Eye (tissue), 1 donor: ENCODE data around the gene U2AF2.

Experiments used
- DNase-seq: peaks from one replicate; pipeline ENCODE4 v3.0.0-alpha.2; 2015

U2AF2 gene

DNA sequence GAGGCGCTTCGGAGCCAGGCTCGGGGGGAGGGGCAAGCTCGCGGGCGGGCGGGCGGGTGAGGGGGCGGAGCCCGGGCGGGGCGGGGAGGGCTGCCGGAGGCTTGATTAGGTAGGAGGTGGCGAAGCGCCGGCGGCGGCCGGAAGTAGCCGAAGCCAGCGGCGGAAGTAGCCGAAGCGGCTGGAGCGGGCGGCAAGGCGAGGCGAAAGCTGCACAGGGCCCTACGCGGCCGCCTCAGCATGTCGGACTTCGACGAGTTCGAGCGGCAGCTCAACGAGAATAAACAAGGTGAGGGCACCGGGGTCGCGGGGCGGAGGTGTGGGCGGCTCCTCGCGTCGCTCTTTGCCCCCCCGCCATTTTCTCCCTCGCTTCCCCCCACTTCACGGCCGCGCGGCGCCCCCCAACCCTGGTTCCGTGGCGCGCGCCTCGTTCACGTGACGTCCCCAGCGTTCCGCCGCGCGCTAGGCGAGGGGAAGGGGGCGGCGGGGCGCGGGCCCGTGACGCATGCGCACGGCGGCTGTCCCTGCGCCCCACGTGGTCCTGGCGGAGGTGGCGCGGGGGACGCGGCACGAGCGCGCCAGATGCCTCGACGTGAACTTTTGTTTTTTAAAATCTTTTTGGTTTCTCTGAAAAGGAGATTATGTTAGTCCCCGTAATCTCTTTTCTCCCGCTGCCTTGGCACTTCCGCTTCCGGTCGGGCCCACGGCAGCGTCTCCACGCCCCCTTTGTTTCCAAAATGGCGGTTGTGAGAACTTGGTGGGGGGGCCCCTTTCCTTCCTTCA, at the start of gene U2AF2:
Gene U2AF2, plus strand, starts transcription at position 168 of the 780 bp plus-strand sequence. Its CDS starts 70 bp downstream, at position 238.
- peak; percentile 98 for DNase-seq

DNA sequence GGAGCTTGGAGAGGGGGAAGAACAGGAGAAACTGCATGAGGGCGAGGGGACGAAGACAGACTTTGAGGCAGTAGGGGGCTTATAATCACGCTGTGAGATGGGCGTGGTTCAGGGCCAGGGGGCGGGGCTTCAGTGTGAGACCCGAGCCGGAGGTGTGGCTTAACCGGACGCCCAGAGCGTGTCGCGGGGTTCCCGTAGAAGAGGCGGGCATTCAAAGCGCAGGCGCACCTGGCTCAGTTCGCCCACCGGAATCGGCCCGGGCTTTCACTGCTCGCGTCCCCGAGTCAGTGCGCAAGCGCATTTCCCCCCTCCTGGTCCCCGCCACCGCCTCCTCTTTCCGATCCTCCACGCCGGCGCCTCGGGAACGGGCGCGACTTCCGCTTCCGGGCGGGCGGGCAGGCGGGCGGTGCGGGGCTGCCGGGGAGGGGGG, 49.6 kb upstream of the U2AF2 start:
- peak; percentile 99 for DNase-seq

DNA sequence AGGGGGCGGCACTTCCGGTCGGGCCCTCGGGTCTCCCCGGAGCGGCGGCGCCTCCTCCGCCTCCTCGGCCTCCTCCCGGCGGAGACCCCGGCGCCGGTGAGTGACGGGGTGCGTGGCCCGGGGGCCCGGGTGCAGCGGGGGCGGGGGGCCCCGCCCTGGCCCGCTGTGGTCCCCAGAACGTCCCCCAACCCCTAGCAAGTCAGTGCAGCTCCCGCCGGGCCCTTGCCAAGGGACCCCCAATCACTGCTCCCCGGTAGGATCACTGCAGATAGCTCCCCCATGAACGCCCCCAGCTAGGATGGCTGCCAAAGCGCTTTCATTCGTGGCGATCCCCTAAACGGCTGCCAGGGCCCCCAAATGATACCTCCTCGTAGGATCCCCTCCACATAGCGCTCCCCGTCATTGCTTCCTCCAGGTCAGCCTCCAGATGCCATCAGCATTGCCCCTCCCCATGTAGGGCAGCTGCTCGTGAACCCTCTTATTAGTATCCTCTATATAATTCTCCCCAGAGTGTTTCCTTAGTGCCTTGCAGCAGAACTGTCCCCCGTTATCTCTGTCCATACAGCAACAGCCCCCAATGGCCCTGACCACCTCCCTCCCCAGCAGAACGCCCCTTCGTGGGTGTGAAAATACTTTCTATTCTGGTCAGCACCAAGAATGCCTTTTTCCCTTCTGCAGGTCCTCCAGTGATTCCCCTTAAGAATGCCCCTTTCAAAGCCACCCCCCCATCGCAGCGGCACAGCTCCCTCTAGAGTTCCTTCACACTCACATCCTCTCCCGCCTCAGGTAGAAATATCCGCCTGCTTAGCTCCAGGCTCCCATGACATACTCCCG, 49.0 kb upstream of the U2AF2 start, which contains the start of gene ZNF865:
Gene ZNF865, plus strand, starts transcription at position 11 of the 834 bp plus-strand sequence. CDS start 7,972 bp downstream, outside the sequence.
- peak; percentile 93 for DNase-seq

DNA sequence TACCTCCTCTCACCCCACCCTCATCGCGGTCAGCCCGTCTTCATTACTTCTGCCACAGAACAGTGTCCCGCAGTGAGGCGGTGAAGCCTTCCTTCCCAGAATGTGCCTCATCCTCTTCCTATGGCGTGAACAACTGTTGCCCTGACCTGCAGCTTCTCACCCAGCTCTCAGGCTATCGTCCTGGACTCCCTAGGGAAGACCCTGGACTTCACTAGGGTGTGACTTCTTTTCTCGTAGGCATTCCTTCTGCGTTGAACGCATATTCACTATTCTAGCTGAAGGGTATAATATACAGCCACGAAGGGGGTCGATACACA, 48.4 kb upstream of the U2AF2 start:
- no peak for DNase-seq

DNA sequence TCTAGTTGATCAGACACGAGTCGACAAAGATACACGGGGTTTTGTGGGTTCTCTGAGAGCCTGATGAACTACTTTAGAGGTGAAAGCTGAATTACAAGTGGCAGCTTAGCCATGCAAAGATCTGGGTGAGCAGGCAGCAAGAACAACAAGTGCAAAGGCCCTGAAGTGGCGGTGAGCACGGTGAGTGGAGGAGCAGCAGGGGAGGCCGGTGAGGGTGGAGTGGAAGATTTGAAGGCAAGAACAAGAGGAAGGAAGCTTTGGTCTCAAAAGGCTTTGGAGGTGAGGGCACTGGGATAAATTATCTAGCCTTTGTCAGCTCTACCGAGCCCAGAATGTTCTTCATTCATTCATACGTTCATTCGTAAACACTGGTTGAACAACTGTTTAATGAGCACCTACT, 48.0 kb upstream of the U2AF2 start:
- no peak for DNase-seq

DNA sequence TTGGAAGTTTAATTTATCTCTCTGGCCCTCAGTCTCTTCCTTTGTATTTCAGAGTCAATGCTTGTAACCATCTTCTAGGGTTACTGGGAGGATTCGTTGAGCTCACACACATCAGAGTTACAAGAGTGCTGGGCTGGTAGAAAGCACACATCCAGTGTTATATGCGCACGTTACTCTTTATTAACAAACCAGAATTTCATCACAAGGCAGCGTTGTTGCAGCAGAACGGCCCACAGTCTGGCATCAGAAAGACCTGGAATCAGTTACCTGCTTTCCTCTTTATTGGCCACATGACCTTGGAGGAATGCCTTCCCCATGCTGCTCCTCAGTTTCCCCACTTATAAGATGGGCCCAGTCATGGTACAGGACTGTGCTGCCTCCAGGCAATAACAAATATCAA, 45.5 kb upstream of the U2AF2 start:
- no peak for DNase-seq

DNA sequence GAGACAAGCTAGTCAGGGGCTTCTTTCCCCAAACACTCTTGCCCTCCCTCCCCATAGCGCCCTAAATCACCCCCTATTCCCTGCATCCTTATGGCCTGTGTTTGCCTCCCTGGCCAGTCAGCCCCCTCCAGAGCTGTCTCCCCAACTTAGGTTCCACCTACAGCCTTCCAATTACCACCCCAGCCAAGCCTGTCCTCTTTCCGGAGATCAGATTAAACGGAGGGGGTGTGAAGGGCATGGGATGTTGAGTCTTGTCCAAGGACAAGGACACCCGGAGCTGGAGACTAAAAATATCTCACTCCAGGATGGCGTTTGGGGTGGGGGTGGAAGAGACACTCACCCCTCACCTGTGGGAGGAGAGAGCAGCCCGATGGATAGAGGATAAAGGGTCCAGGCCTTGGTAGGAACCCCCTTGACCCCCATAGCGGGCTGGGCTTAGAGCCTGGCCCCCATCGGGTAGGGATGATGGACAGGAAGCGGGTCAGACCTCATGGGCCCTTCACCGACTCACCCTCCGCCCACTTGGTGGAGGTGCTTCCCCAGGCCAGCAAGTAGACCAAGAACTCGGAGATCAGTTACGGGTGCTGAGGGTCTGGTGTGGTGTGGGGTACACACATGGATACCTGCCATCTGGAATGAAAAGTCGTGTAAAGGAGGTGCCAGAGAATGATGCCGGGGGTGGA, 43.4 kb upstream of the U2AF2 start:
- DNase-seq = no peak

DNA sequence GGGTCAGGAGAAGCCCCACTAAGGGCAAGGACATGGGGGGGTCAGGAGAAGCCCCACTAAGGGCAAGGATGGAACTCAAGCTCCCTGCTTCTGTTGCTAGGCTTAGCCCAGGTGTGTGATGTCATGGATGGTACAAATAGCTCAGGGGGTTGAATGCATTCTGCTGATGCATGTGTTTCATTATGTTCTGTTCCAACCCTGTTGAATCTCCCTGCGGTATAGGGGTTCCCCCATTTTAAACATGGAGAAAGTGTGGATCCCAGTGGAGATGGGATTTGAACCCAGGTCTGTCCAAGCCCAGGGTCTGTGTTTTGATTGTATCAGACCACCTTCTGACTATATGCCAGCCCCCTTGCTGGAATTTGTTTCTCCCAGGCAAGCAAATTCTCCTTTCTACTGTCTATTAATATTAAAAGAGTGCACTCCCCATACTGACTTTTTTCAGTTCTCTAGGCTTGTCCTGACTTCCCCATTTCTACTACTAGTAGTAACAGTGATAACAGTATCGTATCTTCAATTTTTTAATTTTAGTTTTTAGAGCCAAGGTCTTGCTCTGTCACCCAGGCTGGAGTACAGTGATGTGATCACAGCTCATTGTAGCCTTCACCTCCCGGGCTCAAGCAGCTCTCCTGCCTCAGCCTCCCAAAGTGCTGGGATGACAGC, 42.7 kb upstream of the U2AF2 start:
- DNase-seq = no peak

DNA sequence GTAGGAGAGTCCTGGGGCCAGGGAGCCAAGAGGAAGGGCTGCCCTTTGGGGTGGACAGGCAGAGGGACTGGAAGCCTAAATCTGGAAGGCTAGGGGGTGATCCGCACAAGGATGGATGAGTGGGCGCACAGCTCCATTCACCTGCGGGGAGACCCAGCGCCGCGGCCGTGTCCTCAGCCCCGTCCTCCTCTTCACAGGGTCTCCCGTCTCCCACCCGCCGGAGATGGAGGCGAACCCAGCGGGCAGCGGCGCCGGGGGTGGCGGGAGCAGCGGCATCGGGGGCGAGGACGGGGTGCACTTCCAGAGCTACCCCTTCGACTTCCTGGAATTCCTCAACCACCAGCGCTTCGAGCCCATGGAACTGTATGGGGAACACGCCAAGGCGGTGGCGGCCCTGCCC, 41.4 kb upstream of the U2AF2 start:
- no peak for DNase-seq

DNA sequence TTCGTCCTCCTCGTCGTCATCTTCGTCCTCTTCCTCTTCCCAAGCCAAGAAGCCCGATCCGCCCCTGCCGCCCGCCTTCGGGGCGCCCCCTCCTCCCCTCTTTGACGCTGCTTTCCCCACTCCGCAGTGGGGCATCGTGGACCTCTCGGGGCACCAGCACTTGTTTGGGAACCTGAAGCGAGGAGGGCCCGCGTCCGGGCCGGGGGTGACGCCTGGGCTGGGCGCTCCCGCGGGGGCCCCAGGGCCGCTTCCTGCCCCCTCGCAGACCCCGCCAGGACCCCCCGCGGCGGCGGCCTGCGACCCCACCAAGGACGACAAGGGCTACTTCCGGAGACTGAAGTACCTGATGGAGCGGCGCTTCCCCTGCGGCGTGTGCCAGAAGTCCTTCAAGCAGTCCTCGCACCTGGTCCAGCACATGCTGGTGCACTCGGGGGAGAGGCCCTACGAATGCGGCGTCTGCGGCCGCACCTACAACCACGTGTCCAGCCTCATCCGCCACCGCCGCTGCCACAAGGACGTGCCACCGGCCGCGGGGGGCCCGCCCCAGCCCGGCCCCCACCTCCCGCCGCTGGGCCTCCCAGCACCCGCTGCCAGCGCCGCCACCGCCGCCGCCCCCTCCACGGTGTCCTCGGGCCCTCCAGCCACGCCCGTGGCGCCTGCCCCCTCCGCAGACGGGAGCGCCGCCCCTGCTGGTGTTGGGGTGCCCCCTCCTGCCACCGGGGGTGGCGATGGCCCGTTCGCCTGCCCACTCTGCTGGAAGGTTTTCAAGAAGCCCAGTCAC, 40.7 kb upstream of the U2AF2 start:
- no peak for DNase-seq

DNA sequence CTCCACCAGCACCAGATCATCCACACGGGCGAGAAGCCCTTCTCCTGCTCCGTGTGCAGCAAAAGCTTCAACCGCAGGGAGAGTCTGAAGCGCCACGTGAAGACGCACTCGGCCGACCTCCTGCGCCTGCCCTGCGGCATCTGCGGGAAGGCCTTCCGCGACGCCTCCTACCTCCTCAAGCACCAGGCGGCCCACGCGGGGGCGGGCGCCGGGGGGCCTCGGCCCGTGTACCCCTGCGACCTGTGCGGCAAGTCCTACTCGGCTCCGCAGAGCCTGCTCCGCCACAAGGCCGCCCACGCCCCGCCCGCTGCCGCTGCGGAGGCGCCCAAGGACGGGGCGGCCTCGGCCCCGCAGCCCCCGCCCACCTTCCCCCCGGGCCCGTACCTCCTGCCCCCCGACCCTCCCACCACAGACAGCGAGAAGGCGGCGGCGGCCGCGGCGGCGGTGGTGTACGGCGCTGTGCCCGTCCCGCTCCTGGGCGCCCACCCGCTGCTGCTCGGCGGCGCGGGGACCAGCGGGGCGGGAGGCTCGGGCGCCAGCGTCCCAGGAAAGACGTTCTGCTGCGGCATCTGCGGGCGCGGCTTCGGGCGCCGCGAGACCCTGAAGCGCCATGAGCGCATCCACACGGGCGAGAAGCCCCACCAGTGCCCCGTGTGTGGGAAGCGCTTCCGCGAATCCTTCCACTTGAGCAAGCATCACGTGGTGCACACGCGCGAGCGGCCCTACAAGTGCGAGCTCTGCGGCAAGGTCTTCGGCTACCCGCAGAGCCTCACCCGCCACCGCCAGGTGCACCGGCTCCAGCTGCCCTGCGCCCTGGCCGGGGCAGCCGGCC, 39.9 kb upstream of the U2AF2 start:
- DNase-seq = no peak

DNA sequence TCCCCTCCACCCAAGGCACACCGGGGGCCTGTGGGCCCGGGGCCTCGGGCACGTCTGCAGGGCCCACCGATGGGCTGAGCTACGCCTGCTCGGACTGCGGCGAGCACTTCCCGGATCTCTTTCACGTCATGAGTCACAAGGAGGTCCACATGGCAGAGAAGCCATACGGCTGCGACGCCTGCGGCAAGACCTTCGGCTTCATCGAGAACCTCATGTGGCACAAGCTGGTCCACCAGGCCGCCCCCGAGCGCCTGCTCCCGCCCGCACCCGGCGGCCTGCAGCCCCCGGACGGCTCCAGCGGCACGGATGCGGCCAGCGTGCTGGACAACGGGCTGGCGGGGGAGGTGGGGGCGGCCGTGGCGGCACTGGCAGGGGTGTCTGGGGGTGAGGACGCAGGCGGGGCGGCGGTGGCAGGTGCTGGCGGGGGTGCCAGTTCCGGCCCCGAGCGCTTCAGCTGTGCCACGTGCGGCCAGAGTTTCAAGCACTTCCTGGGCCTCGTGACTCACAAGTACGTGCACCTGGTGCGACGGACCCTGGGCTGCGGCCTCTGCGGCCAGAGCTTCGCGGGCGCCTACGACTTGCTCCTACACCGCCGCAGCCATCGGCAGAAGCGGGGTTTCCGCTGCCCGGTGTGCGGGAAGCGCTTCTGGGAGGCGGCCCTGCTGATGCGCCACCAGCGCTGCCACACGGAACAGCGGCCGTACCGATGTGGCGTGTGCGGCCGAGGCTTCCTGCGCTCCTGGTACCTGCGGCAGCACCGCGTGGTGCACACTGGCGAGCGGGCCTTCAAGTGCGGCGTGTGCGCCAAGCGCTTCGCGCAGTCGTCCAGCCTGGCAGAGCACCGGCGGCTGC, 39.1 kb upstream of the U2AF2 start:
- DNase-seq = no peak

DNA sequence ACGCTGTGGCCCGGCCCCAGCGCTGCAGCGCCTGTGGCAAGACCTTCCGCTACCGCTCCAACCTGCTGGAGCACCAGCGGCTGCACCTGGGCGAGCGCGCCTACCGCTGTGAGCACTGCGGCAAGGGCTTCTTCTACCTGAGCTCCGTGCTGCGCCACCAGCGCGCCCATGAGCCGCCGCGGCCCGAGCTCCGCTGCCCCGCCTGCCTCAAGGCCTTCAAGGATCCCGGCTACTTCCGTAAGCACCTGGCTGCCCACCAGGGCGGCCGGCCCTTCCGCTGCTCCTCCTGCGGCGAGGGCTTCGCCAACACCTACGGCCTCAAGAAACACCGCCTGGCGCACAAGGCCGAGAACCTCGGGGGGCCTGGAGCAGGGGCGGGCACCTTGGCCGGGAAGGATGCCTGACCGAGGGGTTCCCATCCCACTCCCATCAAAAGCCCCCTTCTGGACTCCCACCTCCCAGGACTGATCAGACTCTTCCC, 38.4 kb upstream of the U2AF2 start:
- DNase-seq = no peak

DNA sequence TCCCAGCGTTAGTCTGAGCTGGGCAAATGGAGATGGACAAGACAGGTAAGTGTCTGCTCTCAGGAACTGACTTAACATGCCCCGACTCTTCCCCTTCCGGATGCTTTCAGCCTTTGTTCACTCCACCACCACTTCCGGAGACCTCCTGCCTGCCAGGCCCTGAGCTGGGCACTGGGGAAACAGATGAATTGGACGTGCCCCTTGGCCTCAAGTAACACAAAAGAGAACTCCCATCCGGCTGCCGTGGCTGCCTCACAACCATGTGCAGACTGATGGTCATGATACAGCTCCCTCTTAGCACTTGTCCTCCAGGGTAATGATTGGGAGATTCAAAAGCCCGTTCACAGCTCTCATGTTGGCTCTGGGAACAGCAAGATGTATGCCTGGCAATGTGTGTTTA, 37.4 kb upstream of the U2AF2 start:
- no peak for DNase-seq

DNA sequence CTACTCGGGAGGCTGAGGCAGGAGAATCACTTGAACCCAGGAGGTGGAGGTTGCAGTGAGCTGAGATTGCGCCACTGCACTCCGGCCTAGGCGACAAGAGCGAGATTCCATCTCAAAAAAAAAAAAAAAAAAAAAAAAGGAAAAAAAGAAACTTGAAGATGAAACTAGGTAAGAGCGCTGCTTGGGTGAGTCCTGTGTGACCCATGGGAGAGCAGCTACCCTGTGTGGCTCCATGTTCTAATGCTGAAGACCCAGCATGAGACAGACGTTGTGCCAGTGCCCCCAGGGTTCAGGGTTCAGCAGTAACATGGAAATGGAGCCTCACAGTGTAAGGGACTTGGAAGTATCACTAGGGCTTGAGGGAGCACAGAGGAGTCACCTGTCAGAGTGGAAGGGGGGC, 36.4 kb upstream of the U2AF2 start:
- DNase-seq = no peak

DNA sequence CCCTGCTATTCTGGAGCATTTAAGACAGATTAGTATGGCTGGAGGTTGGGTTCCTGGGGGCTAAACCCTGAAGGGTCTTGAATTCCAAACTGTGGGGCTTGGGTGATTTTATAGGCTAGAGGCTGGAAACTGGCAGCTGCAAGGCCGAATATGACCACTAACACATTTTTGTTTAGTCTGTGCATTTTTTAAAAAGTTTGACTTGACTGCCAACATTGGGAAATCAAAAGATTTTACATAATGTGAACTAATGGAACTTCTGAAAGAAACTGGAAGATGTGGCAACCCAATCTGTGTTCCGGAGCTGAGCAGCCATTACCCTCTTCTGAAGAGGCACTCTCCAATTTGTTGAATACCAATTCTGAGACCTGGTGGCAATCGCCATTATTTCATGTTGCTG, 35.5 kb upstream of the U2AF2 start:
- no peak for DNase-seq

DNA sequence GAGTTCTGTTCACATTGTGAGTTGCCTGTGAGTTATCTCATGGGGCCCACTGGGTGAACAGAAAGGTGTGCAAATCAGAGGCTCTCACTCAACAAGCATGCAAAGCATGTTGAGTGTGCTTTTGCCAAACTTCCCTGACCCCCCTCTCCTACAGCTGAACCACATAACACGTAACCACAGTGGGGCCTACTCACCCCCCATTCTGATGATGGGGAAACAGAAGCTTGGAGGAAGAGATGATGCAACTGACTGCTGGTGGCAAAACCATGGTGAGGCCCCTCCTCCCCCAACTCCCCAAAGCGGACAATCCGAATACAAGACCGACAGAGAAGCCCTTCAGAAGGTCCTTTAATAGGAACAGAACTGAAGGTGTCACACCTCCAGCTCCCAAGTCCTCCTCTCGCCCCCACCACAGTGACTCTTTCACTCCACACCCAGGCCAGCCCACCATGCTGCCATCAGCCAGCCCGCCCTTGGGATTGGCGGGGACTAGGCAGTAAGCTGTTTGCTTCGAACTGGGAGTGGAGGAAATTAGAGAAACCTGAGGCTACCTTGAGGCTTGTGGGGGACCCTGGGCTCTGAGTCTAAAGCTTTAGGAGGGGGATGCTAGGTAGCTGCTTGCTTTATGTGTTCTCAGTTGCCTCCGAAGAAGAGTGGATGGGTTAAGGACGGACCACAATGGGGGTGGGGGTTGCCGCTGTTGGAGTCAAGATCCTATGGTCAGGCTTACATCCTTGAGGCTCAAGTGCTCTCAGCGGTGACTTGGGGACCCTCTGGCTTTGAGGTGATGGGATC, 34.2 kb upstream of the U2AF2 start:
- DNase-seq = no peak

DNA sequence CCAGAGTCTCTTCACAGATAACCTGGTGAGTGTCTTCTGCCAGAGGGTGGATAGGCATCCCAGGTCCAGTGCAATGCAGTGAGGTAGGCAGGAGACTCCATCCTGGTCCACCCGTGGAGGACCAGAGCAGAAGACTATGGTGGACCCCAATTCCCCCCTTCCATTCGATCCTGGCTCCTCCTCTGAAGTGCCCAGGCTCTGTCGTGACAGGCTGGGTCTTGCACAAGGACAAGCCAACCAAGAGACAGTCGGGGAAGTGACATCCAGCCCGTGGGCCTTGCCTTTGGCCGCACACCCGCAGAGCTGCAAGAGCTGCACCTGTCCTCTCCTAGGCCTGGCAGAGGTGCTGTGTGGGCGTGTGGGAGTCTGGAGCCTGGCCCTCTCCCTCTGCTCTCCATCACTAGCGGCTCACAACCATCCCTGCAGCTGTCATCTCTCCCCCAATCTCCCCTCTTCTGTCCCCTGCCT, 33.6 kb upstream of the U2AF2 start:
- no peak for DNase-seq

DNA sequence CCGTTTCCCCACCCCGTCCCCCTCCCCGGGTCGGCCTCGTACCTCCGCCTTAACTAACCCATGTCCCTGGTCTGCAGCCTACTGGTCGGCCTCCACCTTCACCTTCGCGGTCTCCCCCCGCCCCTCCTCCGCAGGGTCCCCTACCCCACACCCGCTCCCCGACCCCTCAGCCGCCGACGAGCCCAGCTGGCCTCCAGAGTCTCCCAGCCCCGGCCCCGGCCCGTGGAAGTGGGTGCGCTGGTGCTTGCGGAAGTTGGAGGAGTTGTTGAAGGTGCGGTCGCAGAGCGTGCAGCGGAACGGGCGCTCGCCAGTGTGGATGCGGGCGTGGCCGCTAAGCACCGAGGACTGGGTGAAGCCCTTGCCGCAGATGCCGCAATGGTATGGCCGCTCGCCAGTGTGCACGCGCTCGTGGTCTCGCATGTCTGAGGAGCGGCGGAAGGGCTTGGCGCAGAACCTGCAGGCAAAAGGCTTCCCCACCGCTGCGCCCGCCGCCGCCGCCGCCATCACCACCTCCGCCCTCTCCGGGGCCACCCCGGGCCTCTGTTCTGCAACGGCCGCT, 33.1 kb upstream of the U2AF2 start:
- DNase-seq = no peak
